Endometrial microvascular endothelial cells (primary cell): ENCODE results near the gene EGFL7. TPM values are rescaled to one million over a fixed set of nuclear protein-coding genes. Genes with fewer than 3 reads are reported as not detected.

Source experiments
- in situ Hi-C: cut with HindIII; loops from 2 replicates; pipeline ENCODE4 v1.10.0; 2017; ENCODE audit warnings: low sequenced_read_pairs, low pct_unique_long_range_greater_than_20kb; ENCODE audit errors: inconsistent ontology term
- total RNA-seq: library from RNA; depleted of rRNA; stranded (reverse); fragments of >200 nt; gene quantifications from one replicate; pipeline ENCODE4 v1.2.3, GENCODE V29; 2015; ENCODE audit errors: inconsistent ontology term

Gene EGFL7
- total RNA-seq, 1 donor from 2014 or later, result 1,333 TPM

DNA sequence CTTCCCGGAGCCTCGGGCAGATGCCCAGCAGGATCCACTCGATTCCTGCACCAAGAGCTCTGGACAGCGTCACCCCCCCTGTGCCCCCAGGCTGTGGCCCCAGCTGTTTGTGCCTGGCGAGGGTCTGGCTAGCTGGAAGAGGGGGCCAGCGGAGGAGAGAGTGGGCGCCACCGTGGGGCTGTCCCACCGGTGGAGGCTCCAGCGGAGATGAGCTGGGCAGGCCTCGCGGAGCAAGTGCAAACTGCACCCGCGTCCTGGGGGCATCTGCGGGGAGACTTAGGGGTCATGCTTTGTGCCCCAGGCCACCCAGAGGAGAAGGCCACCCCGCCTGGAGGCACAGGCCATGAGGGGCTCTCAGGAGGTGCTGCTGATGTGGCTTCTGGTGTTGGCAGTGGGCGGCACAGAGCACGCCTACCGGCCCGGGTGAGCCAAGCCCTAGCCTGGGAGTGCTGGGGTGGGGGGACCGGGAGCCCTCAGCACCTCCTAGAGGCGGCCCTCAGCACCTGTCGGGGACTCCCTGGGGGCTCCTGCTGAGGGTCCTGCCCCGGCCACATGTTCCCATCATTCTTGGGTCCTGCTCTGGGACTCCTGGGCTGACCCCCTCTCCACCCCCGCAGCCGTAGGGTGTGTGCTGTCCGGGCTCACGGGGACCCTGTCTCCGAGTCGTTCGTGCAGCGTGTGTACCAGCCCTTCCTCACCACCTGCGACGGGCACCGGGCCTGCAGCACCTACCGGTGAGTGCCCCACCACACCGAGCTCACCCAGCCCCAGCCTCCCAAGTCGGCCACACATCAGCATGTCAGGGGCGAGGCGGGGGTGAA is 5.4 kb downstream of the EGFL7 start:
- in situ Hi-C loops, result no loop called here

GRCh38 chr9:136668983-136669790 is 6.5 kb downstream of the EGFL7 start:
- in situ Hi-C loops, result no loop called here

DNA sequence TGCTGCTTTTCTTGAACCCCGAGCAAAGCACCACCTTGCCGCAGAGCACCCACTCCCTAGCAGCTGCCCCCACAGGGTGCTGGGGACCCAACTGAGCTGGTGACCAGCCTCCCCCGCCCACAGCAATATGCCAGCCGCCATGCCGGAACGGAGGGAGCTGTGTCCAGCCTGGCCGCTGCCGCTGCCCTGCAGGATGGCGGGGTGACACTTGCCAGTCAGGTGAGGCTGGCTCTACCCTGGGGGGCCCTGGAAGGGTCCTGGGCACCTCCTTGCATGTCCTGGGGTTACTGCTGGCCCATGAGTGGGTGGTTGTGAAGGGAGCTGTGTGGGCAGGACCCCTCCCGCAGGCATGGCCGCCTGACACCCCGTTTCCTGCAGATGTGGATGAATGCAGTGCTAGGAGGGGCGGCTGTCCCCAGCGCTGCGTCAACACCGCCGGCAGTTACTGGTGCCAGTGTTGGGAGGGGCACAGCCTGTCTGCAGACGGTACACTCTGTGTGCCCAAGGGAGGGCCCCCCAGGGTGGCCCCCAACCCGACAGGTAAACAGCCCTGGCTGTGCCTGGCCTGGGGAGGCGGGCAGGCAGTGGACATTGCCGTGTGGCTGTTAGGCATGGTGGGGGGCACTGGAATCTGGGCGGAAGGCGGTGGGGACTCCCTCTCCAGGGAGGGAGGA is 7.2 kb downstream of the EGFL7 start:
- in situ Hi-C loops, result no loop called here

GRCh38 chr9:136670576-136671253 is 8.0 kb downstream of the EGFL7 start:
- in situ Hi-C loops, result no loop called here

DNA sequence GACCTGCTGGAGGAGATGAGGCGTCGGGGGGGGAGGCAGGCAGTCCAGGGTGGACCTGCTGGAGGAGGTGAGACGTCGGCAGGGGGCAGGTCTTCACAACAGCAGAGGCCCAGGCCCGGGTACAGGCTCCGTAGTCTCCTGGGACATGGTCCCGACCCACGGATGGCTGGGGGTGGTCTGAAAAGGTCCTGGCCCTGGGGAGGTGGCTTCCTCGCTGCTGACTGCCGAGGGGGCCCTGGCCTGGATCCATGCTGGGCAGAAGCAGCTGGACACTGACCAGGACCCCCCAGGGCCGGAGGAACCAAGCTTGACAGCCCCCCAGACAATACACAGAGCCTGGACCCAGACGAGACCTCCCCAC is 8.5 kb downstream of the EGFL7 start:
- in situ Hi-C loops, result no loop called here

DNA sequence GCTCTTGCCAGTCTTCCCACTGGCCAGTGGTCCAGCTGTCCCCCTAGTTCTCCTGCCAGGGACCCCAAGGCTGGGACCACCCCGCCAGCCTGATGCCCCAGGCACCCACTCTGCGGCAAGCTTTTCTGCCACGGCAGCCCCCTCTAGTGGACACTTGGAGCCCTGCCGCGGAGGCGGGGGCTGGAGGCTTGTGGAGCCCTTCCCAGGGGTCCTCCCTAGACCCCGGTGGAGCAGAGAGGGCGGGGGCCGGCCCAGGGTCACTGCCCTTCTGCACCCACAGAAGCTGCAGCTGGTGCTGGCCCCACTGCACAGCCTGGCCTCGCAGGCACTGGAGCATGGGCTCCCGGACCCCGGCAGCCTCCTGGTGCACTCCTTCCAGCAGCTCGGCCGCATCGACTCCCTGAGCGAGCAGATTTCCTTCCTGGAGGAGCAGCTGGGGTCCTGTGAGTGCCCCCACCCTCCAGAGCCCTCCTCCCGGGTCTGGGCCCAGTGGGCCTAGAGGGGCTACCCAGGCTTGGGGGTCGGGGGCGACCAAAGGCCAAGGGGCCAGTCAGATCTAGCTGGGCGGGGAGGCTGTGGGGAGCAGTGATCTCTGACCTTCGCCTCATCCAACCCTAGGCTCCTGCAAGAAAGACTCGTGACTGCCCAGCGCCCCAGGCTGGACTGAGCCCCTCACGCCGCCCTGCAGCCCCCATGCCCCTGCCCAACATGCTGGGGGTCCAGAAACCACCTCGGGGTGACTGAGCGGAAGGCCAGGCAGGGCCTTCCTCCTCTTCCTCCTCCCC is 9.1 kb downstream of the EGFL7 start:
- in situ Hi-C loops, result no loop called here

DNA sequence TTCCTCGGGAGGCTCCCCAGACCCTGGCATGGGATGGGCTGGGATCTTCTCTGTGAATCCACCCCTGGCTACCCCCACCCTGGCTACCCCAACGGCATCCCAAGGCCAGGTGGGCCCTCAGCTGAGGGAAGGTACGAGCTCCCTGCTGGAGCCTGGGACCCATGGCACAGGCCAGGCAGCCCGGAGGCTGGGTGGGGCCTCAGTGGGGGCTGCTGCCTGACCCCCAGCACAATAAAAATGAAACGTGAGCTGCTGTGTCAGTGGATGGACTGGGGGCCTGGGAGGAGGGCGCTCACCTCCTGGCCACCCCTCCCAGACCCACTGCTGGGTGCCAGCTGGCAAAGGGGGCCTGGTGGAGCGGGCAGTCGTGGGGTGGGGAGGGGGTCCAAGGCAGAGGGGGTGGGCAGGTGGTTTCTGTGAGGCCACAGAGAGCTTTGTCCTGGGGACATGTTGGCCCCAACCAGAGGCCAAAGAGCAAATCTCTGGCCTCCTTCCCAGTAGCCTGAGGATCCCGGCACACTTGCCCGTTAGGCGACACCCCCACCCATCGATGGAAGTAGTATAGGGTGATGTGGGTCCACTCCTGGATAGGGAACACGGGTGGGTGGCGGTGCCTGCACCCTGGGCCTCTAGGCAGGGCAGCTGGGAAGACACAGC is 9.8 kb downstream of the EGFL7 start:
- in situ Hi-C loops, result no loop called here

DNA sequence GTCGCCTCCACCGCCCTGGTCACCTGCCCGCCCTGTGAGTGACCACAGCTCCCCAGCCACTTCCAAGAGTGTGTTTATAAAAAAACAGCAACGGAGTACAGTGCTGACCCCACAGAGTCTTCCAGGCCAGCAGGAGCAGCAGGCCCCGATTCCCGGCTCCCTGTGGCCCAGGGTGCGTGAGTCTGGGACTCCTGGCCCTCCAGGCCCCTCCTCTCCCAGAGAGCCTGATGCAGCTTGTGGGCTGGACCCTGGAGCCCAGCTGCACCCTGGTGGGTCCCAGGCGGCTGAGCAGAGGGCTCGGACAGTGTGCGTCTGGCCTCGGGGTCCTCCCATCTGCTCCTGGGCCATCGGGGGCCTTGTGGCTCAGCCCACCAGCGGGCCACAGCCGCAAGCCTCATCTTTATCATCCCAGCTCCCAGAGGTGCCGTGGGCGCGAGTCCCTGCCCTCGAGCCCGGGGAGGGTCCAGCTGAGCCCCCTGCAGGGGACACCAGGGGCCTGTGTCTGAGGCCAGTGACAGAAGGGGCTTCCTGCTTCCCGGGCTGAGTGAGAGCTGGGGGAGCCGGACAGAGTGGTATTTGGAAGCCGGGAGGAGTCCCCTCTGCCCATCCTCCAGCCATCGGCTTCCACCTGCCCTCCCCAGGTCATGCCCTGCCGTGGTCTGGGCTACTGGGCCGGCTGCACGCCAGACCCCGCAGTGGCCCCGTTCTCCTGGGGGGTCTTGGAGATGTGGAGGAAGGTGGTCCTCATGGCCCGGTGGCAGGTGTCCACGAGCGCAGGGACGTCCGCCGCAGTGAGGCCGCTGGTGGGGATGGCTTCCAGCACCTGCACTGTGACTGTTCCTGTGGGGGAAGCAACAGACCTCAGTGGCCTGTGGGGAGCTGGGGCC is 10.6 kb downstream of the EGFL7 start:
- in situ Hi-C loops, result no loop called here

DNA sequence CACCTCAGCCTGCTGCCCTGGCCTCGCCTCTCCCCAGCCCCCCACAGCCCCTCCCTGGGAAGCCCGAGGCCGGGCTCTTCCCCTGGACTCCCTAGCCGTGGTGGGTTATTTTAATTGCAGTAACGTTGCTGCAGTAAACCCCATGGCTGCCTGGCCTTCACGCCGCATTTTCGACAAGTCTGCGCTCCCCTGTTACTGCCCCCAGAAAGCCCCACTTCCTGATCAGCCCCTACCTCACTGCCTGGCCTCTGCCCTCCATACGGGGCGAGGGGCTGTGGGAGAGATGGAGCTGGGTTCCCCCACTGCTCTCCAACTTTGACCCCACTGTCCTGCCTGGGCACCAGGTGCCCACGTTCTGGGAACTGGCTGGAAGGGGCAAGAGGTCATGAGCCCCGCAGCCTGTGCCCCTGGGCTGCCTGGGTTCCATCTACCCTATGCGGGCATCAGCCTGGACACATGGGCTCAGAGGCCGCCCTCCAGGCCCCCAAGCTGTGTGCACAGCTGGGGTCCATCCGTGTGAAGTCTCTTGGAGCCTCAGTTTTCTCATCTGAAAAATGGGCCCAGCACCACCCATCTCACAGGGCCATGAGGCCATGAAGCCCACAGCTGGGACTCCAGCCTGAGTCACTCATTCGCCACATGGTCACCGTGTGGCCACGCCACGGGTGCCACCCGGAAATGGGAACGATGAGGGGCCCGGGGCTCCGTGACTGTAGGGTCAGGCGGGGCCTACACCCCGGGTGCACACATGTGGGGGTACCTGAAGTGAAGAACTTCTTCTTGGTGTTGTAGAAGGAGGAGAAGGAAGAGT is 11.5 kb downstream of the EGFL7 start:
- in situ Hi-C loops, result no loop called here

- in situ Hi-C loops, result no loop called here
These were observed 12.2 kb downstream of the EGFL7 start for GRCh38 chr9:136674786-136675349.

GRCh38 chr9:136675477-136676296 is 13.0 kb downstream of the EGFL7 start:
- in situ Hi-C loops, result no loop called here

DNA sequence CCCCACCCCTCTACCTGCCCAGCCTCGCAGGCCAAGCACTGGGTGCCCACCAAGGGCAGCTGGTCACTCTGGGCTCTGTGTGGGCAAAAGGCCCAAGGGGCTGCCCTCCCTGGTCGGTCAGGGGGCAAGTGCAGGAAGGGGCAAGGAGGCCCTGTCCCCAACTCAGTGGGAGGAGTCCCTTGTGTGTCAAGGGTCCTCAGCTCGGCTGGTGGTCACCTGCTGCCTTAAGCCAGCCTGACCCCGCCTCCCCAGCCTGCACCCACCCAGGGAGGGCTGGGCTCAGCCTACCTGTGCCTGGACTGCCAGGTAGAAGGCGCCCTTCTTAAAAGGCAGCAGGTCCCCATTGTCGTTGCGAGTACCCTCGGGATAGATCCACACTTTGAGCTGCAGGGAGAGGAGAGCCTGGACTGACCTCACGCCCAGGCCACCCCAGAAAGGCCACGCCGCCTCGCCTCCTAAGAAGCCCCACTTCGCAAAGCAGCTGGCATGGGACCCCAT is 13.6 kb downstream of the EGFL7 start:
- in situ Hi-C loops, result no loop called here

DNA sequence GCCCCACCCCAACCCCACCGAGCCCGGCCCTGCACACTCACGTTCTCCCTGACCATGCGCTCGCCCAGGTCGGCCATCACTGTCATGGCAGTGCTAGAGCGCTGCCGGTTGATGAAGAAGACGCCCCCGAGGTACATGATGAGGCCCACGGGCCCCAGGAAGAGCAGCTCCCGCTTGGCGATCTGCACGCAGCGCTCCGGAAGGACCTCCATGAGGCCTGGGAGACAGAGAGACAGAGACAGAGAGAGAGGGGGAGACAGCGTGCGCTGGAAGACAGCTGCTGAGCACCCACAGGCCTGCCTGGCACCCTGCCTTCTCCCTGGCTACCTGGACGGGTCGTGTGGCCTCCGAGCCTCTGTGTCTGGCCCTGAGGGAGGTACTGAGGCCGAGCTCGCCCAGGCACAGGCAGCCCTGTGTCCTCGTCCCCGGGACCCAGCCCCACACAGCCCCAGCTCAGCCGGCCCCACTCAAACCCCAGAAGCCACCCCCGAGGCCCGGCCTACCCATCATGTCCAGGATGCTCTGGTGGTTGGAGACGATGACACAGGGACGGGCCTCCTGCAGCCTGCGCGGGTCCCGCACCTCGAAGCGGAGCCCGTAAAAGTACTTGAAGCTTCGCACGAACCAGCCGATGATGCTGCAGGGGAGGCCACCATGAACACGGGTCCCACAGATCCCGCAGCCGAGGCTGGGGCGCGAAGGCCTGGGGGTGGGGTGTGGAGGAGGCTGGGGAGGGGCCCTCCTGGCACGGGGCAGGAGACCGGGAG is 14.4 kb downstream of the EGFL7 start:
- in situ Hi-C loops, result no loop called here

- in situ Hi-C loops, result no loop called here
These were observed 15.3 kb downstream of the EGFL7 start for GRCh38 chr9:136678034-136678433.
